Measurements from ENCODE around the gene PSMD9.

- TF ChIP-seq BACH2 (CRISPR knock-in tag; IDR thresholded peaks at IDR 0.05; ENCODE audit: borderline replicate concordance): no peak
- TF ChIP-seq PPARA (CRISPR knock-in tag; IDR thresholded peaks at IDR 0.05; ENCODE audit: borderline replicate concordance): no peak
- TF ChIP-seq ZNF565 (CRISPR knock-in tag; conservative IDR thresholded peaks at IDR 0.05; ENCODE audit: low read depth): no peak
- no peak for TF ChIP-seq ESRRG (CRISPR knock-in tag; IDR thresholded peaks at IDR 0.05)
Observed at GRCh38 chr12:121915841-121916321, 27.3 kb downstream of the PSMD9 start.
